GM12892 (cell line): ENCODE data around the gene ROPN1B.
"Not testable (repeated sequence)": the region's sequence is repeated elsewhere in the genome, so short reads cannot be mapped to it uniquely, and the experiment has no call there.

Experiments
- DNase-seq: peaks from one replicate; pipeline ENCODE4 v3.0.0; 2011; ENCODE audit not compliant: insufficient read length
- FAIRE-seq: peaks from 2 replicates; lab custom pipeline; 2011; peaks lifted over from hg19 to GRCh38; lab: Jason Lieb, UNC
- POLR2A ChIP-seq: IDR thresholded peaks from 2 replicates; pipeline ENCODE4 v1.6.1; 2011; ENCODE audit warnings: low read depth, low read length, control low read depth
- POLR2AphosphoS5 ChIP-seq: IDR thresholded peaks from 2 replicates; pipeline ENCODE4 v1.6.1; 2011; ENCODE audit warnings: low read depth, low read length, control low read depth
- TAF1 ChIP-seq: IDR thresholded peaks from 2 replicates; pipeline ENCODE4 v1.6.1; 2011; ENCODE audit warnings: low read depth, mild to moderate bottlenecking, control low read depth, low read length, borderline replicate concordance

Gene ROPN1B

DNA sequence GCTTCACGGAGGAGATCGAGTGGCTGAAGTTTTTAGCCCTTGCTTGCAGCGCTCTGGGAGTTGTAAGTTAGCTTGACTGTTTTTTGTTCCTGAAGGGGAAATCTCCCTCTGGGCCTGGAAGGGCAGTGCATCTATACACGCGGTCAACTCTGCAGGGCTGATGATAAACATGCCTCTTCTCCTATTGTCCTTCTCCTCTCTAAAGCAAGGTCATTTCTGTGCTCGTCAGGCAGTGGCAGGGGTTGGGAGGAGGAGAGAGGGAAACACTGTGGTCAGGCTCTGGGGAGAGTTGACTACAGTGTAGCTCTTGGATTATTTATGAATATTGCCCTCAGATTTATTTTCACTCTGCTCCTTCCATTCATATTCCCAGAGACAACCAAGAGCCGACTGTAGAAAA lies 8.1 kb downstream of the ROPN1B start:
- FAIRE-seq, DNase-seq: not testable (repeated sequence)

DNA sequence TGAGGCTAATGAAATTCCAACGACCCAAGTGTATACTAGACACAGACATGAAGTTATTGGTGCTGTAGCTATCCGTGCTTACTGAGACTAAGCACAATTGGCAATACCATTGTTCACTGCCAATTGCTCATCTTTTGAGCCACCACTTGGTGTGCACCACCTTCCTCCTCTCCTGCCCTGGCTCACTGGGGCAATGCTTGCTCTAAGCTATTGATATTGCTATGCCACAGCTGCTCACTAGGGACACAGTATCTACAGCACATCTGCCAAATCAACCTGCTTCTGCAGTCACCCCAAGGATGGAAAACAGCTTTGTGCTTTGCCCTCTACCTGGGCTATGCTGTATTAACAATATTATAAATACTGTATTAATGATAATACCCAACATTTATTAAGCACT lies 16.0 kb downstream of the ROPN1B start:
- not testable (repeated sequence) for DNase-seq
- FAIRE-seq: peak; percentile 87

DNA sequence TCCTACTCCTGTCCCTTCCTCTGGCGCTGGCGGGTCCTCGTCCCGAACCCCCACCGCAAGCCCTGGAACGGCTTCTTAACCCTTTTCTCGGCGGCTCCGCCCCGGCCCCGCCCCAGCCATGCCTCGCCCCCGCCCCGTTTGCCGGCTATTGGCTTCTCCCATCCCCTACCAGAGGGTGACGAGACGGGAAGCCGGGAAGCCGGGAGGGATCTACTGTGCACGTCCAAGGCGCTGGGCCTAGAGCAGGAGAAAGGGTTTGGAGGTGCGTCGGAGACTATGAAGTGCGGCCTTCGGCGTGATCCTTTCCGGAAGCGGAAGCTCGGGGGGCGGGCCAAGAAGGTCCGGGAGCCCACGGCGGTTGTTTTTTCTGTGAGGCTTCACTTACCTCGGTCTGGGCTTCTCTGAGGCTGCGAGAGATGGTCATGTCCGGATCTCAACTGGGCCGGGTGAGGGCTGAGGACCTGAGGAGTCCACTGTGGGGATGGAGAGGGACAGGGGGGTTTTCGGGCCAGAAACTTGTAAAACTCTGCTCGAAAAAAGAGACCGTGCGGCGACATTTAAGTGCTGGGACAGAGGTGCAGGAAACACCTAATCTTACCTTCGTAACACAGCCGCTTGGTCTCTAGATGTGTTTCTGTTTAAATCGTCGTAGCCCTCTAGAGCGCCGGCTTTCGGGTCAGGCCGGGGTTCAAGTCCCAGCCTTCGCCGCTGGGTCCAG lies 21.4 kb downstream of the ROPN1B start:
- DNase-seq (peak; percentile 41), FAIRE-seq (peak; percentile 80)
- 0 out of 2 replicates have a peak, but pooled peaks have one; percentile 47 for TF ChIP-seq POLR2AphosphoS5
- TF ChIP-seq POLR2A: peak; percentile 75
- peak; percentile 74 for TF ChIP-seq TAF1

DNA sequence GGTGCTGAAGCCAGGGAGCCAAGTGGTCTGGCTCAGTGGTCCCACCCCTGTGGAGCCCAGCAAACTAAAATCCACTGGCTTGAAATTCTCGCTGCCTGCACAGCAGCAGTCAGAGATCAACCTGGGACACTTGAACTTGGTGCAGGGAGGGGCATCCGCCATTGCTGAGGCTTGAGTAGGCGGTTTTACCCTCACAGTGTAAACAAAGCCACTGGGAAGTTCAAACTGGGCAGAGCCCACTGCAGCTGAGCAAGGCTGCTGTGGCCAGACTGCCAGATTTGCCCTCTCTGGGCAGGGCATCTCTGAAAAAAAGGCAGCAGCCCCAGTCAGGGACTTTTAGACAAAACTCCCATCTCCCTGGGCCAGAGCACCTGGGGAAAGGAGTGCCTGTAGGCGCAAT lies 27.8 kb downstream of the ROPN1B start:
- DNase-seq, FAIRE-seq: not testable (repeated sequence)

DNA sequence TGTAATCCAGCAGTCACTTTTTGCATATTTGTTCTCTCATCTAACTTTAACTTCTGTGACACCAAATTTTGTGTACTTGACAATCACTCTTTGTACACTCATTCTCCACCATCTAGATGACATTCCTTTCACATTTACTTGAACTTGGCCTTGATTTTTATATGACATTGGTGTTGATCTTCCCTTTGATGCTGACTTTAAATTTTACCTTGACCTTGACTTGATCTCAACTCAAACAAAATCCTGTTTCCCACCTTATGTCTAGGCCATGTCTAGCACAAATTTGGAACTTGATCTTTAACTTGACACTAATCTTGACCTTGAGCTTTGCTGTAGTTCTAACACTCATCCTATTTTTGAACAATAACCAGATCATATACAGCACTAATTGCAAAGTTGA lies 33.2 kb downstream of the ROPN1B start:
- DNase-seq (no peak), FAIRE-seq (no peak)
- TF ChIP-seq TAF1 (no peak), POLR2A (no peak), POLR2AphosphoS5 (no peak)

DNA sequence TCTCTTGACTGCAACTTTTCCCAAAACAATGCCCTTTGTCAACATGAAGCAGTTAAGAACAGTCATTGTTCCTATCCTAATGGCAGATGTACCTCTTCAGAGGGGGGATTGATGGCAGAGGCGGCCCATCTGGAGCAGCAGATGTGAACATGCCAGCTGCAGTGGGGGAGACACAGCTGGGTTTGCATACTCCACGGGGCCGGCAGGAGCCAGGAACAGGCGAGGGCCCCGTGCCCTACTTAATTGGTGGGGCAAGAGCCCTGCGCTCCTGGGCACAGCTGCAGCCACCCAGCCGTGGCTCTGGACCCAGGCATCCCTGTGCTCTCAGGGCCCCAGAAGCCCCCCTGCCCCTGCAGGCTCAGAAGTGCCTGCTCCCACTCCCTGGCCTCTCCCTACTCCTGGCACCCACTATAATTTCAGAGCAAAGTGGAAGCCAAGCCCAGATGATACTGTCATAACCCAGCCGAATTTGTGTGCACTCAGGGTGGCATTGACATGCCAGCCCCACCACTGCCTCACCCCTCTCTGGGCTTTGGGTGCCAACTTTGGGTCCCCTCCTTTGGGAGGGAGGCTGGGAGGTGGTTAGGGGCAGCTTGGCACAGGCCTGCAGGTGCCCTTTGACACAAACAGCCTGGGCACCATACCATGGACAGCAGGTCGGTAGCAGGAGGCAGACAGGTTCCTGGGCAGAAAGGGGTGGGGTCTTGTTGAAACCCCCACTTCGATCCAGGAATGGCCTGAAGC lies 34.6 kb downstream of the ROPN1B start:
- DNase-seq (no peak), FAIRE-seq (no peak)
- TF ChIP-seq TAF1 (no peak), POLR2A (no peak), POLR2AphosphoS5 (no peak)

DNA sequence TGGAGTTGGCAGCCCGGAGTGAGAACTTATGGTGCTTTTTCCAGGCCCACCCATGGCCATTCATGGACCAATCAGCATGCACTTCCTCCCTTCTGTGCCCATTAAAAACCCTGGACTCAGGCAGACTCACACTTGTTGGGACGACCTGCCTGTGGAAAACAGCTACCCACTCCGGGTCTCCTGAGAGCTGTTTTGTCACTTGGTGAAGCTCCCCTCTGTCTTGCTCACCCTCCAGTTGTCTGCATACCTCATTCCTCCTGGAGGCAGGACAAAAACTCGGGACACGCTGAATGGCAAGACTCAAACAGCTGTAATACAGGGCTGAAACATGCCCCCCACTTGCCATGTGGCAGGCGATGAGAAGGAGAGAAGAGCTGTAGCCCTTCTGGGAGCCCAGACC lies 35.2 kb downstream of the ROPN1B start:
- FAIRE-seq (no peak), DNase-seq (no peak)
- TF ChIP-seq POLR2AphosphoS5: no peak

DNA sequence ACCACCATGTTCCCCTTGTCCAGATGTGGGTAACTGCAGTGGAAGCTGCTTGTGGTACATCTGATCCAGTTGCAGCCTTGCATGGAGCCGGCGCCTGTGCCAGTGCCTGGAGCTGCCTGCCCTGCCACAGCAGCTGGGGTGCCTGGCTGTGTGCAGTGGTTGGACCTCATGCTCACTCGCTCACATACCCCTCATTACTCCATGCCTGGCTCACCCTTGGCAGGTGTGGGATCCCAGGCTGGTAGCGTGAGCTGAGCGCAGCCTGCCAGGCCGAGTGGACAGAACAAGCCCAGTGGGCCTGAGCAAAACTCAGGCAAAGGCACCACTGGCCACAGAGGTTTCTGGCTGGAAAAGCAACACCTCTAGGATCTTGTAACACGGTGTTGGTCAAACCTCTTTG lies 35.7 kb downstream of the ROPN1B start:
- no peak for FAIRE-seq
- DNase-seq: no peak
- TF ChIP-seq TAF1 (no peak), POLR2A (no peak), POLR2AphosphoS5 (no peak)

DNA sequence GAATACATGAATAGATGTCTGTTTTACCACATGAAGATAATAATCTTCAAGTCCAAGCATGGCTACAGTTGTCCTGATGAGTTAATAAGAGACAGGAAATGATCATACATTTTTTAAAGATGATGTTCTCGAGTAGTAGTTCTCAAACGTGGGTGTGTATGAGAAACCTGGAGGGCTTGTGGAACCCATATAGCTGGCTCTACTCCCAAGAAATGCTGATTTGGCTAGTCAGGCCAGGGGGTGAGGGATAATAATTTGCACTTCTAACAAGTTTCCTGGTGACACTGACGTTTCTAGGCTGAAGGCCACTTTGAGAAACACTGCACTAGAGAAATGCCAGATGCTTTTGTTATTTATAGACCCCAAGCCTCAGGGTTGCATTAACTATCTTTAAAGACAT lies 37.0 kb downstream of the ROPN1B start:
- FAIRE-seq: no peak
- no peak for DNase-seq

DNA sequence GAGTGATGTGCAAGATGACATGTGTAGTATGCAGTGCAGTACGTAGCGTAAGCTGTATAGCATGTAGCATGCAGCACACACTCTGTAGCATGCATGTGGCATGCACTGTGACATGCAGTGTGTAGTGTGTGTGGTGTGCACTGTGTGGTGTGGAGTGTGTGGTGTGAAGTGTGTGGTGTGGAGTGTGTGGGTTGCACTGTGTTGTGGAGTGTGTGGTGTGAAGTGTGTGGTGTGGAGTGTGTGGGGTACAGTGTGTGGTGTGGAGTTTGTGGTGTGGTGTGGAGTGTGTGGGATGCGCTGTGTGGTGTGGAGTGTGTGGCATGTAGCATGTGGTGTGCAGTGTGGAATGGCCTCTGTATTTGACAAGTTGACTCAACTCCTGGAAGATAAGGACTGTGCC lies 39.2 kb downstream of the ROPN1B start:
- DNase-seq (no peak), FAIRE-seq (no peak)
- TF ChIP-seq POLR2A (no peak), TAF1 (no peak), POLR2AphosphoS5 (no peak)

More for the DNA sequence above, 37.0 kb downstream of the ROPN1B start:
- TF ChIP-seq TAF1 (no peak), POLR2A (no peak), POLR2AphosphoS5 (no peak)

DNA sequence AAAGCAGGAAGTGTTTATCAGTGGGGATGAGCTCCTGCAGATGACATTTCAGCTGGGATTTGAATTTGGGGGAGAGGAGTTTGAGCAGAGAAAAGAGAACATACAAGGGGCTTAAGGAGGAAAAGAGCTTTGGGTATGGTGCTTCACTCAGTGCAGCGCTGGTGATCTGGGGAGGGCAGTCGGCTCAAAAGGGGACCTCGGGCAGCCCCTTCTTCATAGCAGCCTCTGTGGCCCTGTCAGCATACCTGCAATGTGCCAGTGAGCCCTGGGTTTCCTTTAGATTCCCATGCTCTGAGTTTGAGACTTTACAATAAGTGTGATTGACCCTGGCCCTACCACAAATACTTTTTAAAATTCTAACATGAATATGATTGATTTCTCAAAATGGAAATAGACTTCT lies 40.2 kb downstream of the ROPN1B start:
- DNase-seq (no peak), FAIRE-seq (no peak)
- TF ChIP-seq POLR2AphosphoS5 (no peak), TAF1 (no peak), POLR2A (no peak)

DNA sequence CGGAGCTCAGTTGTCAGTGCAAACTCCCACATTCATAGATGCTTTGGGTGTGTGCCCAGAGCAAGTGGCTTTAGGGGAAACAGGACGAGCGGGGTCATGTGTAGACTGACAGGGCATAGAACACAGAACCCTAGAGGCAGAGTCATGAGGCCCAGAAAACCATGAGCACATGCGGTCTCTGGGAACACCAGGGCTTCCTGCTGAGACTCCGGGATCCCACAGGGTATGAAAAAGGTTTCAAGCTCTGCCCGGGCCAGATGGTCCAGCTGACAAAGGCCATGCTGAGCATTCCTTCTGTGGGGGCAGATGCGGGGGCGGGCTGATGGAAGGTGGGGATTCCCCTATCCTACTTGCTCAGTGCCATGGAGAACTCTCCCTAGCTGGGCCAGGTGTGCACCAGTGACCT lies 44.8 kb downstream of the ROPN1B start:
- no peak for DNase-seq
- FAIRE-seq: no peak
- no peak for TF ChIP-seq TAF1
- TF ChIP-seq POLR2AphosphoS5: no peak
- no peak for TF ChIP-seq POLR2A

DNA sequence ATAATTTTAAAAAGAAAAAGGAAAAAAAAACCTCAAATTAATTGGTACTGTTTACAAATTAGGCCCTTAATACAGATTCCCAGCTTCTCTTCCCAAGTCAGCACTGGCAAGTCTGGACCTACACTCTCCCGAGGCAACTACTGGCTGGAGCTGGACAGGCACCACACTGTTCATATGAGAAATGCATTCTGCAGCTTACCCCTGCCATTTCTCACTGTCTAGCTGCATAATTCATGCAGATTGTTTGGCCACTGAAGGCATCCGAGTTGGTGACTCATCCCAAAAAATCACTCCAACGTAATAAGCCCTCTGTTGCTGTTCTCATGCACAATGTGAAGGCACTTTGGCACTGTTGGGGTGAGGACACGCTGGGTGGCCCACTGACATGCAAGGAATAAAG lies 45.3 kb downstream of the ROPN1B start:
- FAIRE-seq (no peak), DNase-seq (no peak)
- TF ChIP-seq POLR2A (no peak), POLR2AphosphoS5 (no peak), TAF1 (no peak)

DNA sequence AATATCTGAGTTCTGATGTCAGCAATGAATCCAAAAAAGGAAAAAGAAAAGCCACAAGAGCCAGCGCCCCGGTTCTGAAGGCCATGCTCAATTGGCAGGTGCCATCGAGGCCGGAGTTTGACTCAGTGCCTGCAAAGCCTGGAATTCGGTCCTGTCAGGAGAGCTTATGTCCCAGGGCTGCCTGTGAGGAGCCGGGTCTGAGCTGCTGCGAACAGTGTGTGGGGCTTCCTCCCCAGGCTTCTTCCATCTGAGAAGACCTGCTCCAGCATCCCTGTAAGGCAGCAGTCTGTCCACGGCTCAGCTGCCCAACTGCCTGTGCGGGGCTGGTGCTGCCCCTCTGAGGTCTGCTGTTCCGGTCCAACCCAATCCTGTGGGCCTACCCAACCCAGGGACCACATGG lies 46.1 kb downstream of the ROPN1B start:
- DNase-seq (no peak), FAIRE-seq (no peak)
- TF ChIP-seq POLR2A: no peak
- TF ChIP-seq TAF1: no peak
- no peak for TF ChIP-seq POLR2AphosphoS5
